ENCODE results near the gene DCC. TPM values are rescaled to one million over a fixed set of nuclear protein-coding genes. Genes with fewer than 3 reads are reported as not detected.

DCC gene
- polyA plus RNA-seq, 2 of the 4 experiments (the other 2 are of a cell fraction) = 0.12 TPM; not detected in 1

DNA sequence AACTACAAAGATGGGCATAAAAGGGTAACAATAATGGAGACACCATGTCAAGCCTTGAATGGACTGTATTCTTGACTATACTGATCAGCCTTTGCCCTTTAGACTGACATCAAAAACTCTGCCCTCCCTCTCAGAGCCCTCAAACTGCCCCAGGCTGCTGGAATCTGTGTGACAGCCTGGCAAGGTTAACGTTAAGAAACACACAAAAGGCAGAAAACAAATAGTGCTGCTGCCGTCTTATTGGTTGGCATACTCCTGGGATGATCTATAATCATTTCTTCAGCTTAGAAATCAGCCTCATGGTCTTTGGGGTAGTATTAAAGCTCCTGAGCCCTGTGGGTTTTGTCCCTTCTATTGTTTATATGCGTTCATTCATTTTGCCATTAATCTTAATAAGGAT lies 338.0 kb downstream of the DCC start (continued):
- no peak for TF ChIP-seq CEBPB (IDR thresholded peaks at IDR 0.05)
- no peak for TF ChIP-seq HOXB5 (CRISPR knock-in tag; IDR thresholded peaks at IDR 0.05)
- TF ChIP-seq HOXA7 (CRISPR knock-in tag; IDR thresholded peaks at IDR 0.05) = no peak
- no peak for TF ChIP-seq CHD4 (IDR thresholded peaks at IDR 0.05; ENCODE audit: borderline replicate concordance)
- TF ChIP-seq, protein P1, sequence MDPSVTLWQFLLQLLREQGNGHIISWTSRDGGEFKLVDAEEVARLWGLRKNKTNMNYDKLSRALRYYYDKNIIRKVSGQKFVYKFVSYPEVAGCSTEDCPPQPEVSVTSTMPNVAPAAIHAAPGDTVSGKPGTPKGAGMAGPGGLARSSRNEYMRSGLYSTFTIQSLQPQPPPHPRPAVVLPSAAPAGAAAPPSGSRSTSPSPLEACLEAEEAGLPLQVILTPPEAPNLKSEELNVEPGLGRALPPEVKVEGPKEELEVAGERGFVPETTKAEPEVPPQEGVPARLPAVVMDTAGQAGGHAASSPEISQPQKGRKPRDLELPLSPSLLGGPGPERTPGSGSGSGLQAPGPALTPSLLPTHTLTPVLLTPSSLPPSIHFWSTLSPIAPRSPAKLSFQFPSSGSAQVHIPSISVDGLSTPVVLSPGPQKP (IDR thresholded peaks at IDR 0.05; ENCODE audit: low read depth, low read length) = no peak

DNA sequence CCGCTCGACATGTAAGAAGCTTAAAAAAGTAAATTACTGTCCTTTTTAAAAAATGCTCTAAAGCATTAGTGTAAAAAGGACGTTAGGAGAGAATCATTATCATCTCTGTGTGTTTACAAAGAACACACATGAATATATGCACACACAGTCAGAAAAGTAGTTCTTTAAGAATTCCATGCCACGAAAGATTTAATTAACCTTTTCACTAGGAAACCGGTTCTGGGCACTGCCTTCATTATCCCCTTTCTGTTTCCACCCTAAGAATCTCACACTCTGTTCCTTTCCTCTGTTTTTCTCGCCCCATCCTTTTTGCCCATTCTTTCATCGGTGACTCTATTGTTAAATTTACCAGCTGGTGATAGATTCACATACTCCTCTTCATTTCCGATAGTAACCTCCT lies 338.6 kb downstream of the DCC start:
- POLR2A ChIA-PET = no interaction called here
- Histone ChIP-seq H3K9me3 (no peaks in the 10 kb centered on the region), H3K4me1 (no peaks in the 10 kb centered on the region), H3K4me3 (no peak overlapping the region), H3K27ac (no peak overlapping the region), H3K4me2 (no peak overlapping the region)
- whole genome bisulfite sequencing (ENCODE audit: missing lambda C conversion rate) = 63% methylated on average over 8 of the region's 8 CpGs
- FAIRE-seq = no peak
- CTCF ChIA-PET = interaction anchor here (1.5 kb wide), 1 partner anchor 338 kb away, joined by 6 read pairs; the partner anchor contains the start of gene DCC
- no peak for ATAC-seq
- DNase-seq (ENCODE audit: low read depth in 1 of 2, low spot score in 1 of 2) = no peak
- no peak for TF ChIP-seq ZSCAN20 (CRISPR knock-in tag; IDR thresholded peaks at IDR 0.05)
- TF ChIP-seq FOSB (CRISPR knock-in tag; IDR thresholded peaks at IDR 0.05) = no peak
- no peak for TF ChIP-seq FOSL2 (IDR thresholded peaks at IDR 0.05)
- no peak for TF ChIP-seq FOSL2 (CRISPR knock-in tag; IDR thresholded peaks at IDR 0.05)
- no peak for TF ChIP-seq MAFK (IDR thresholded peaks at IDR 0.05; ENCODE audit: partially characterized antibody)
- TF ChIP-seq CHD2 (IDR thresholded peaks at IDR 0.05; ENCODE audit: low read length, partially characterized antibody) = no peak
- TF ChIP-seq KDM5A (IDR thresholded peaks at IDR 0.05) = no peak
- TF ChIP-seq HOXB5 (CRISPR knock-in tag; IDR thresholded peaks at IDR 0.05) = no peak
- TF ChIP-seq PBX3 (IDR thresholded peaks at IDR 0.05) = no peak
- TF ChIP-seq USF2 (IDR thresholded peaks at IDR 0.05) = no peak
- TF ChIP-seq POLR2AphosphoS2 (conservative IDR thresholded peaks at IDR 0.05; ENCODE audit: low read length) = no peak
- TF ChIP-seq RAD21 (conservative IDR thresholded peaks at IDR 0.05 in 1 of 2, IDR thresholded peaks at IDR 0.05 in 1 of 2) = no peak
- TF ChIP-seq HOXB13 (CRISPR knock-in tag; IDR thresholded peaks at IDR 0.05; ENCODE audit: low read depth) = no peak
- no peak for TF ChIP-seq REST (IDR thresholded peaks at IDR 0.05)
- no peak for TF ChIP-seq FOXS1 (CRISPR knock-in tag; IDR thresholded peaks at IDR 0.05)
- TF ChIP-seq TP53 (CRISPR knock-in tag; IDR thresholded peaks at IDR 0.05) = no peak
- TF ChIP-seq CBX2 (IDR thresholded peaks at IDR 0.05; ENCODE audit: borderline replicate concordance, low read depth) = no peak
- no peak for TF ChIP-seq JUN (IDR thresholded peaks at IDR 0.05)
- TF ChIP-seq MAZ (IDR thresholded peaks at IDR 0.05; ENCODE audit: borderline replicate concordance, low read depth, low read length) = no peak

Measured in A549 (cell line).